ENCODE results near the gene DMRTC2. TPM values are rescaled to one million over a fixed set of nuclear protein-coding genes. Genes with fewer than 3 reads are reported as not detected.
A peak's percentile ranks its signal among the peaks of the same experiment; 100 is the strongest.

Gene DMRTC2
- total and polyA plus RNA-seq, 2 of the 13 experiments (the other 11 are each of a cell fraction or from before 2014, with no cell fraction given): not detected

GRCh38 chr19:41860419-41861115 is 15.7 kb downstream of the DMRTC2 start (continued):
- TF ChIP-seq TRIM22 (IDR thresholded peaks at IDR 0.05) (no peak), MEIS1 (CRISPR knock-in tag; IDR thresholded peaks at IDR 0.05; ENCODE audit: borderline replicate concordance) (no peak), ZNF687 (CRISPR knock-in tag; IDR thresholded peaks at IDR 0.05) (peak; percentile 42; the same call in 1 of the 2 replicates), SALL2 (CRISPR knock-in tag; IDR thresholded peaks at IDR 0.05) (no peak), ASH2L (IDR thresholded peaks at IDR 0.05; ENCODE audit: insufficient read length, low read depth, low read length) (peak; percentile 32), ZNF326 (CRISPR knock-in tag; IDR thresholded peaks at IDR 0.05; ENCODE audit: borderline replicate concordance) (no peak), MXI1 (IDR thresholded peaks at IDR 0.05; ENCODE audit: borderline replicate concordance, low read depth, low read length) (no peak; the same call in 2 of the 3 replicates), SOX13 (IDR thresholded peaks at IDR 0.05) (no peak), SOX13 (CRISPR knock-in tag; conservative IDR thresholded peaks at IDR 0.05 in 1 of 2, IDR thresholded peaks at IDR 0.05 in 1 of 2) (no peak), ZNF598 (CRISPR knock-in tag; IDR thresholded peaks at IDR 0.05; ENCODE audit: borderline replicate concordance) (0 out of 2 replicates have a peak, but pooled peaks have one; percentile 57), ZFP62 (CRISPR knock-in tag; IDR thresholded peaks at IDR 0.05) (no peak), ATM (IDR thresholded peaks at IDR 0.05; ENCODE audit: borderline replicate concordance) (no peak)
- TF ChIP-seq, protein P1, sequence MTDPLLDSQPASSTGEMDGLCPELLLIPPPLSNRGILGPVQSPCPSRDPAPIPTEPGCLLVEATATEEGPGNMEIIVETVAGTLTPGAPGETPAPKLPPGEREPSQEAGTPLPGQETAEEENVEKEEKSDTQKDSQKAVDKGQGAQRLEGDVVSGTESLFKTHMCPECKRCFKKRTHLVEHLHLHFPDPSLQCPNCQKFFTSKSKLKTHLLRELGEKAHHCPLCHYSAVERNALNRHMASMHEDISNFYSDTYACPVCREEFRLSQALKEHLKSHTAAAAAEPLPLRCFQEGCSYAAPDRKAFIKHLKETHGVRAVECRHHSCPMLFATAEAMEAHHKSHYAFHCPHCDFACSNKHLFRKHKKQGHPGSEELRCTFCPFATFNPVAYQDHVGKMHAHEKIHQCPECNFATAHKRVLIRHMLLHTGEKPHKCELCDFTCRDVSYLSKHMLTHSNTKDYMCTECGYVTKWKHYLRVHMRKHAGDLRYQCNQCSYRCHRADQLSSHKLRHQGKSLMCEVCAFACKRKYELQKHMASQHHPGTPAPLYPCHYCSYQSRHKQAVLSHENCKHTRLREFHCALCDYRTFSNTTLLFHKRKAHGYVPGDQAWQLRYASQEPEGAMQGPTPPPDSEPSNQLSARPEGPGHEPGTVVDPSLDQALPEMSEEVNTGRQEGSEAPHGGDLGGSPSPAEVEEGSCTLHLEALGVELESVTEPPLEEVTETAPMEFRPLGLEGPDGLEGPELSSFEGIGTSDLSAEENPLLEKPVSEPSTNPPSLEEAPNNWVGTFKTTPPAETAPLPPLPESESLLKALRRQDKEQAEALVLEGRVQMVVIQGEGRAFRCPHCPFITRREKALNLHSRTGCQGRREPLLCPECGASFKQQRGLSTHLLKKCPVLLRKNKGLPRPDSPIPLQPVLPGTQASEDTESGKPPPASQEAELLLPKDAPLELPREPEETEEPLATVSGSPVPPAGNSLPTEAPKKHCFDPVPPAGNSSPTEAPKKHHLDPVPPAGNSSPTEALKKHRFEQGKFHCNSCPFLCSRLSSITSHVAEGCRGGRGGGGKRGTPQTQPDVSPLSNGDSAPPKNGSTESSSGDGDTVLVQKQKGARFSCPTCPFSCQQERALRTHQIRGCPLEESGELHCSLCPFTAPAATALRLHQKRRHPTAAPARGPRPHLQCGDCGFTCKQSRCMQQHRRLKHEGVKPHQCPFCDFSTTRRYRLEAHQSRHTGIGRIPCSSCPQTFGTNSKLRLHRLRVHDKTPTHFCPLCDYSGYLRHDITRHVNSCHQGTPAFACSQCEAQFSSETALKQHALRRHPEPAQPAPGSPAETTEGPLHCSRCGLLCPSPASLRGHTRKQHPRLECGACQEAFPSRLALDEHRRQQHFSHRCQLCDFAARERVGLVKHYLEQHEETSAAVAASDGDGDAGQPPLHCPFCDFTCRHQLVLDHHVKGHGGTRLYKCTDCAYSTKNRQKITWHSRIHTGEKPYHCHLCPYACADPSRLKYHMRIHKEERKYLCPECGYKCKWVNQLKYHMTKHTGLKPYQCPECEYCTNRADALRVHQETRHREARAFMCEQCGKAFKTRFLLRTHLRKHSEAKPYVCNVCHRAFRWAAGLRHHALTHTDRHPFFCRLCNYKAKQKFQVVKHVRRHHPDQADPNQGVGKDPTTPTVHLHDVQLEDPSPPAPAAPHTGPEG (CRISPR knock-in tag; IDR thresholded peaks at IDR 0.05): 0 out of 2 replicates have a peak, but pooled peaks have one; percentile 29
